ENCODE measurements around the gene TNS1. TPM values are rescaled to one million over a fixed set of nuclear protein-coding genes. Genes with fewer than 3 reads are reported as not detected.

TNS1 gene
- total and polyA plus RNA-seq, 10 of the 15 experiments (the other 5 are each of a cell fraction or from before 2014, with no cell fraction given): 0.05 to 0.44 TPM; not detected in 8

- no peaks in the 10 kb centered on the region for H4K20me1 ChIP-seq (ENCODE audit: control insufficient read depth, insufficient read depth)
- 6% methylated on average over 7 of the region's 8 CpGs for WGBS (ENCODE audit: insufficient coverage, insufficient replicate concordance, low lambda C conversion rate, missing lambda C conversion rate)
- no peaks in the 10 kb centered on the region for H3K4me1 ChIP-seq (ENCODE audit: control insufficient read depth, insufficient read depth, low read length)
- no peak overlapping the region for H3K27ac ChIP-seq (ENCODE audit: control insufficient read depth, insufficient read depth)
- no peak for FAIRE-seq
- no peak overlapping the region for H3K4me2 ChIP-seq (ENCODE audit: control insufficient read depth, insufficient read depth)
- no peak overlapping the region for H2AFZ ChIP-seq (ENCODE audit: control insufficient read depth, low read depth, low read length)
- BruUV-seq (replicated peaks): no TSS peak
- no peak overlapping the region for H3K9ac ChIP-seq (ENCODE audit: control insufficient read depth, insufficient read depth, low read length)
- no peaks in the 10 kb centered on the region for H3K9me3 ChIP-seq (replicated peaks; ENCODE audit: control insufficient read depth, insufficient read depth, low read length)
- ChIA-PET RAD21 (ENCODE audit: unreplicated experiment) (no interaction called here), SMC1A (ENCODE audit: uncharacterized antibody, unreplicated experiment) (no interaction called here), CTCF (no interaction called here), POLR2A (no interaction called here)
- no peak for ATAC-seq
- no peak for DNase-seq (ENCODE audit: low read depth, low spot score)
- no peaks in the 10 kb centered on the region for H3K36me3 ChIP-seq (ENCODE audit: control insufficient read depth in 2 of 2, insufficient read depth in 2 of 2, low read length in 1 of 2)
- H3K27me3 ChIP-seq (replicated peaks in 1 of 2; ENCODE audit: control insufficient read depth in 2 of 2, insufficient read depth in 2 of 2, low read length in 1 of 2): peaks cover 5 to 11% of the 10 kb centered on the region in 2 experiments
- intact Hi-C loops (cut with micrococcal nuclease; ENCODE audit: unreplicated experiment): no loop called here
- H3K79me2 ChIP-seq (ENCODE audit: control insufficient read depth, insufficient read depth, low read length): no peaks in the 10 kb centered on the region
- in situ Hi-C loops (cut with MboI): no loop called here
- TF ChIP-seq BACH1 (IDR thresholded peaks at IDR 0.05; ENCODE audit: borderline replicate concordance) (no peak), ZBED1 (IDR thresholded peaks at IDR 0.05; ENCODE audit: borderline replicate concordance) (no peak), RELA (IDR thresholded peaks at IDR 0.05; ENCODE audit: borderline replicate concordance, partially characterized antibody) (no peak), FOS (IDR thresholded peaks at IDR 0.05; ENCODE audit: borderline replicate concordance, extremely low read depth, insufficient read length) (no peak), NR2F1 (conservative IDR thresholded peaks at IDR 0.05) (no peak), ZNF207 (IDR thresholded peaks at IDR 0.05; ENCODE audit: borderline replicate concordance) (no peak), IRF4 (IDR thresholded peaks at IDR 0.05; ENCODE audit: low read depth, low read length) (no peak), BCLAF1 (IDR thresholded peaks at IDR 0.05) (no peak), SUPT20H (IDR thresholded peaks at IDR 0.05; ENCODE audit: borderline replicate concordance, control insufficient read depth, low read depth, low read length) (no peak)
- no peak overlapping the region for H3K4me3 ChIP-seq
Observed at GRCh38 chr2:217908544-217908943, 94.3 kb downstream of the TNS1 start.
